Kidney (tissue), 14 donors: Measurements from ENCODE around the gene TFDP1. TPM values are rescaled to one million over a fixed set of nuclear protein-coding genes. Genes with fewer than 3 reads are reported as not detected.
A peak's percentile ranks its signal among the peaks of the same experiment; 100 is the strongest.

Experiments used
- DNase-seq, 5 donors: peaks; one replicate each; pipeline ENCODE4 v3.0.0-alpha.2; 2013 to 2020
- FAIRE-seq: peaks from 2 replicates; lab custom pipeline; 2012; peaks lifted over from hg19 to GRCh38; lab: Jason Lieb, UNC
- H3K27ac ChIP-seq, 2 donors: one replicate each; pipeline ENCODE4 v1.7.0; 2013; ENCODE audit warnings: low read depth in 2 of 2, low read length in 2 of 2, inconsistent platforms in 1 of 2
- H3K27me3 ChIP-seq: one replicate; pipeline ENCODE4 v1.7.1; 2013; ENCODE audit warnings: low read length, inconsistent platforms; ENCODE audit not compliant: control insufficient read depth, insufficient read depth
- H3K36me3 ChIP-seq, 3 donors: one replicate each; pipeline versions ENCODE4 v1.7.0 to v1.7.1; 2013; ENCODE audit warnings: low read length in 3 of 3, control low read depth in 1 of 3, inconsistent platforms in 1 of 3; ENCODE audit not compliant: insufficient read depth in 3 of 3, control insufficient read depth in 2 of 3
- H3K4me1 ChIP-seq, 3 donors: one replicate each; pipeline versions ENCODE4 v1.7.0 to v1.7.1; 2013; ENCODE audit warnings: low read length in 3 of 3, inconsistent platforms in 1 of 3, low read depth in 1 of 3; ENCODE audit not compliant: control insufficient read depth in 2 of 3, insufficient read depth in 2 of 3
- H3K4me3 ChIP-seq, 3 donors: one replicate each; pipeline versions ENCODE4 v1.7.0 to v1.8.1; 2013; ENCODE audit warnings: low read length in 3 of 3, control low read depth in 1 of 3, inconsistent platforms in 1 of 3
- H3K9ac ChIP-seq, 3 donors: one replicate each; pipeline versions ENCODE4 v1.7.0 to v1.7.1; 2013; ENCODE audit warnings: low read length in 3 of 3, control low read depth in 1 of 3, inconsistent platforms in 1 of 3
- H3K9me3 ChIP-seq, 3 donors: one replicate each; pipeline versions ENCODE4 v1.7.0 to v1.7.1; 2013; ENCODE audit warnings: low read length in 3 of 3, control low read depth in 1 of 3, inconsistent platforms in 1 of 3; ENCODE audit not compliant: control insufficient read depth in 2 of 3, insufficient read depth in 1 of 3
- intact Hi-C: fragments of 100-400 bp; cut with DNase I; formaldehyde crosslinking; loops from one replicate; pipeline ENCODE4 v1.11.1; 2022
- polyA plus RNA-seq: library from polyadenylated mRNA; stranded (reverse); fragments of 350-450 nt; fragmentation: Illumina TruSeq; extraction: RNeasy Lipid Tissue Mini Kit (QIAGEN cat#74804); gene quantifications from one replicate; pipeline ENCODE4 v1.2.3, GENCODE V29; 2014; ENCODE audit warnings: low read depth, low replicate concordance; ENCODE audit not compliant: insufficient read depth
- total RNA-seq: library from RNA; stranded (reverse); fragmentation: NEBNext Ultra II Directional; extraction: Animal tissue kit (Norgen Biotek cat#: 25700); gene quantifications from one replicate; pipeline ENCODE4 v1.2.1, GENCODE V29; 2021
- TF ChIP-seq, protein P1 (sequence below): IDR thresholded peaks from 3 replicates; pipeline ENCODE4 v1.5.1; 2012; ENCODE audit warnings: mild to moderate bottlenecking, moderate library complexity, borderline replicate concordance; ENCODE audit not compliant: insufficient read depth; ENCODE audit errors: extremely low read depth
- donor health status: control.
- donor health status: control.
- donor health status: control.
- donor health status: control.
- donor health status: control.
- donor health status: DM: yes; HTN: yes; CAD: no.
- donor health status: Normal renal cell carcinoma (clear cell type).

The TFDP1 gene
- total and polyA plus RNA-seq, 2 donors from 2014 or later, result 33.8 to 46.9 TPM

DNA sequence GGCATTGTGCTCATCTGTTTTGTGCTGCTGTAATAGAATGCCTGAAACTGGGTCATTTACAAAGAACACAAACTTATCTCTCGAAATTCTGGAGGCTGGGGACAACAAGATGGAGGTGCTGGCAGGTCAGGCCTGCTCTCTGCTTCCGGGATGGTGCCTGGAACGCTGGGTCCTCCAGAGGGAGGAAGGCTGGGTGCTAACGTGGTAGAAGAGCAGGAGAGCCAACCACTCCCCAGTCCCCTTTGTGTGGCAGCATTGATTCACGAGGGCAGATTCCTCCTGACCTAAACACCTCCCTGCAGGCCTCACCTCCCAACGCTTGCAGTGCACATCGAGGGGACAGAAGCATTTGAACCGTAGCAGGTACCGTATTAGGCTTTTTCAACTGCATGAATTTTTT, 34.1 kb upstream of the TFDP1 start:
- Histone ChIP-seq H3K27me3 (no peaks in the 10 kb centered on the region), H3K4me1 (peaks cover 0 to 21% (median 16%) of the 10 kb centered on the region in 3 donors), H3K4me3 (no peak overlapping the region), H3K27ac (no peak overlapping the region), H3K9me3 (no peaks in the 10 kb centered on the region), H3K9ac (no peak overlapping the region), H3K36me3 (peaks cover 2 to 10% (median 10%) of the 10 kb centered on the region in 3 donors)
- TF ChIP-seq, protein P1, sequence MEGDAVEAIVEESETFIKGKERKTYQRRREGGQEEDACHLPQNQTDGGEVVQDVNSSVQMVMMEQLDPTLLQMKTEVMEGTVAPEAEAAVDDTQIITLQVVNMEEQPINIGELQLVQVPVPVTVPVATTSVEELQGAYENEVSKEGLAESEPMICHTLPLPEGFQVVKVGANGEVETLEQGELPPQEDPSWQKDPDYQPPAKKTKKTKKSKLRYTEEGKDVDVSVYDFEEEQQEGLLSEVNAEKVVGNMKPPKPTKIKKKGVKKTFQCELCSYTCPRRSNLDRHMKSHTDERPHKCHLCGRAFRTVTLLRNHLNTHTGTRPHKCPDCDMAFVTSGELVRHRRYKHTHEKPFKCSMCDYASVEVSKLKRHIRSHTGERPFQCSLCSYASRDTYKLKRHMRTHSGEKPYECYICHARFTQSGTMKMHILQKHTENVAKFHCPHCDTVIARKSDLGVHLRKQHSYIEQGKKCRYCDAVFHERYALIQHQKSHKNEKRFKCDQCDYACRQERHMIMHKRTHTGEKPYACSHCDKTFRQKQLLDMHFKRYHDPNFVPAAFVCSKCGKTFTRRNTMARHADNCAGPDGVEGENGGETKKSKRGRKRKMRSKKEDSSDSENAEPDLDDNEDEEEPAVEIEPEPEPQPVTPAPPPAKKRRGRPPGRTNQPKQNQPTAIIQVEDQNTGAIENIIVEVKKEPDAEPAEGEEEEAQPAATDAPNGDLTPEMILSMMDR, result no peak
- intact Hi-C loops, result no loop called here
- FAIRE-seq, result no peak
- peak in 1 of 5 donors; percentile 20 for DNase-seq

DNA sequence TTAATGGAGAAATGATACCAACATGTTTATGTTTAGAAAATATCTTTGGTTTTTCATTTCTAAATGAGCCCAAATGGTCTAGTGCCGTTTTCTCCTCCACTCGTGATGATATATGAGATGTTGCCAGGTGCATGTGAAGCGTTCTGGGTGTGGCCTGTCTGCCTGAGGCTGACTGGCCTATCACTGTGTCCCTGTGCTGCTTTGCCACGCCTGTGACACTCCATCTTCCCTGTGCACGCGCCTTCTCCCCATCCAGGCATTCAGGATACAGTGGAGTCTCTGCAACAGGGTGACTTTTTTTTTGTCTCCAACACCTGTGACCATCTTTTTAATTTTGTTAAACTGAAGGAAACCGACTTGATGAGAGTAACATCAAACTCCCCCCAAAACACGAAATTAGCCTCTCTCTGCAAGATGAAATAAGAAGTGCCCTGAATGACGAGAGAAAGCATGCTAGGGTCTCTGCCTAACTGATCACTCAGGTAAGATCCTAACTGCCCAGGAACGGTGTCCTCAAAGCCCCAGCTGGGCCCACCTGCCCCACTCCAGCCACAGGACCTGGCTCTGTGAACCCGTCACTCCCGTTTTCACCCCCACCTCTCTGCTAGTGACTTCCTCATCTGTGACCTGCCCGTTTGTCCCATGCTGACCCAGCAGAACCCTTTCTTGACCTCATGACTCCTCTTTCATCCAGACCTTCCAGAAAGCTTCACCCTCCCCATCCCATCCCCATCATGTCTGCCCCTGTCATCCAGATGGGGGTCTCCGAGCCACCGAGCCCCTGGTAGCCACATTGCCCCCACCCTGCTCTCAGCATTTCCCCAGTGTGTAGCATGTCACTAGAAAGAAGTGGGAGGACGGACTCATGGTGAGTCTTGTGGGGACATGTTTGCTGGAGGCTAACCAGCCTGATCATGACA, 33.2 kb upstream of the TFDP1 start:
- H3K36me3 ChIP-seq, result peaks cover 2 to 10% (median 10%) of the 10 kb centered on the region in 3 donors

DNA sequence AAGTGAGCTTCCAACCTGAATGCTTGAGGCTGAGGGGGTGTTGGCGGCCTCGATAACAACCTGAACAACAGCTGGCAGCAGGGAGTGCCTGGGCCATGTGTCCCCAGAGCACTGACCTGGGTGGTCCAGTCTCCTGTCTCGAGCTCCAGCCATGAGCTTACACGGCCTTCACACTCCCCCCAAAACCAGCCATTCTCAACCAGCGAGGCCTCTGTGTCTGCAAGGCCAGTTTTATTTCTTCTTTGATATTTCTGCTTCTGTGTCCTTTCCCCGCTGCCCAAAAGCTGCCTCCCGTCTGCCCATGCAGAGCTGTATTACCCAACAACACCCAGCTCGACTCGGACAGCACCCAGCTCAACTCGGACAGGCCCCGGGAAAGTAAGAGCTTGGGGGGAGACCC, 32.5 kb upstream of the TFDP1 start:
- Histone ChIP-seq H3K9ac (no peak overlapping the region), H3K36me3 (peaks cover 2 to 10% (median 10%) of the 10 kb centered on the region in 3 donors), H3K4me3 (no peak overlapping the region), H3K27ac (no peak overlapping the region), H3K27me3 (no peaks in the 10 kb centered on the region), H3K4me1 (peaks cover 0 to 7% (median 6%) of the 10 kb centered on the region in 3 donors), H3K9me3 (no peaks in the 10 kb centered on the region)
- FAIRE-seq, result no peak
- intact Hi-C loops, result no loop called here
- TF ChIP-seq, protein P1, result no peak
- DNase-seq, result peak in 1 of 5 donors; percentile 45

More for the DNA sequence above, 33.2 kb upstream of the TFDP1 start:
- DNase-seq, result peak in 1 of 5 donors; percentile 28
- TF ChIP-seq, protein P1, result no peak
- Histone ChIP-seq H3K4me3 (no peak overlapping the region), H3K27ac (no peak overlapping the region), H3K9me3 (no peaks in the 10 kb centered on the region), H3K9ac (no peak overlapping the region), H3K4me1 (peaks cover 0 to 14% (median 12%) of the 10 kb centered on the region in 3 donors), H3K27me3 (no peaks in the 10 kb centered on the region)
- no peak for FAIRE-seq
- intact Hi-C loops, result no loop called here
